GM12865 (cell line): Measurements from ENCODE around the gene VAC14.

Source experiments
- DNase-seq: peaks from one replicate; pipeline ENCODE4 v3.0.0; 2010; ENCODE audit warnings: low read depth
- H3K4me3 ChIP-seq: 2 replicates; pipeline ENCODE4 v1.5.1; 2011; ENCODE audit warnings: mild to moderate bottlenecking, low read depth, low read length, control low read depth
- TF ChIP-seq, protein P1 (sequence below): IDR thresholded peaks from 2 replicates; pipeline ENCODE4 v1.5.1; 2011; ENCODE audit warnings: low read length, control low read depth, low read depth, inconsistent platforms; ENCODE audit not compliant: insufficient read depth; ENCODE audit errors: missing control alignments

VAC14 gene

DNA sequence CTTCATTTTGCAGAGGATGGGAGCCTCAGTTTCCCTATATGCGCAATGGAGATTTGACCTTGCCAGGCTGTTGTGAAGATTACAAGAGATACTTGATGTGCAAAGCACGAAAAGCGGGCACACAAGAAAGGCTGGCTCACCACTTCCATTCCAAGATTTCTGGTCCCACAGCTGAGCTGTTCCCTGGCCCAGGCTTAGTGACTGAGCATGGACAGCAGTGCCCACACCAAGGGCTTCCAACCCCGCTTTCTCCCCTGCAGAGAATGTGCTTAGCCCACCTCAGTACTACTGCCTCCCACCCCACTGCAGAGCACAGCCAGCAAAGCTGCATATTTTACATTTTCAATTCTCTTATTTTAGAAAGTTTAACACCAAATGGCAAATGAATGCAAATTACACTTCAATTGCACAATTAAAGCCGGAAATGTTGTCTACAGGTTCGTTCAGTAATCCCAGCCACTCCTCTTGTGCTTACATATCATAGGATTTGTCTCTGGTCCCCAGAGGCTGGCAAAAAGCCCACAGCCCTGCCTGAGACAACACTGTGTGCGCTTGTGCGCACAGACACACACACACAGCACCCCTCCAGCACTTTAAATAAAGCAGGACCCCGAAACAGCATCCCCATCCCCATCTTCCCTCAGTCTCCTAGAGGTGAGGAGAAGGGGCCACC lies 51.8 kb downstream of the VAC14 start:
- no peak overlapping the region for H3K4me3 ChIP-seq
- DNase-seq = no peak
- TF ChIP-seq, protein P1, sequence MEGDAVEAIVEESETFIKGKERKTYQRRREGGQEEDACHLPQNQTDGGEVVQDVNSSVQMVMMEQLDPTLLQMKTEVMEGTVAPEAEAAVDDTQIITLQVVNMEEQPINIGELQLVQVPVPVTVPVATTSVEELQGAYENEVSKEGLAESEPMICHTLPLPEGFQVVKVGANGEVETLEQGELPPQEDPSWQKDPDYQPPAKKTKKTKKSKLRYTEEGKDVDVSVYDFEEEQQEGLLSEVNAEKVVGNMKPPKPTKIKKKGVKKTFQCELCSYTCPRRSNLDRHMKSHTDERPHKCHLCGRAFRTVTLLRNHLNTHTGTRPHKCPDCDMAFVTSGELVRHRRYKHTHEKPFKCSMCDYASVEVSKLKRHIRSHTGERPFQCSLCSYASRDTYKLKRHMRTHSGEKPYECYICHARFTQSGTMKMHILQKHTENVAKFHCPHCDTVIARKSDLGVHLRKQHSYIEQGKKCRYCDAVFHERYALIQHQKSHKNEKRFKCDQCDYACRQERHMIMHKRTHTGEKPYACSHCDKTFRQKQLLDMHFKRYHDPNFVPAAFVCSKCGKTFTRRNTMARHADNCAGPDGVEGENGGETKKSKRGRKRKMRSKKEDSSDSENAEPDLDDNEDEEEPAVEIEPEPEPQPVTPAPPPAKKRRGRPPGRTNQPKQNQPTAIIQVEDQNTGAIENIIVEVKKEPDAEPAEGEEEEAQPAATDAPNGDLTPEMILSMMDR = no peak

DNA sequence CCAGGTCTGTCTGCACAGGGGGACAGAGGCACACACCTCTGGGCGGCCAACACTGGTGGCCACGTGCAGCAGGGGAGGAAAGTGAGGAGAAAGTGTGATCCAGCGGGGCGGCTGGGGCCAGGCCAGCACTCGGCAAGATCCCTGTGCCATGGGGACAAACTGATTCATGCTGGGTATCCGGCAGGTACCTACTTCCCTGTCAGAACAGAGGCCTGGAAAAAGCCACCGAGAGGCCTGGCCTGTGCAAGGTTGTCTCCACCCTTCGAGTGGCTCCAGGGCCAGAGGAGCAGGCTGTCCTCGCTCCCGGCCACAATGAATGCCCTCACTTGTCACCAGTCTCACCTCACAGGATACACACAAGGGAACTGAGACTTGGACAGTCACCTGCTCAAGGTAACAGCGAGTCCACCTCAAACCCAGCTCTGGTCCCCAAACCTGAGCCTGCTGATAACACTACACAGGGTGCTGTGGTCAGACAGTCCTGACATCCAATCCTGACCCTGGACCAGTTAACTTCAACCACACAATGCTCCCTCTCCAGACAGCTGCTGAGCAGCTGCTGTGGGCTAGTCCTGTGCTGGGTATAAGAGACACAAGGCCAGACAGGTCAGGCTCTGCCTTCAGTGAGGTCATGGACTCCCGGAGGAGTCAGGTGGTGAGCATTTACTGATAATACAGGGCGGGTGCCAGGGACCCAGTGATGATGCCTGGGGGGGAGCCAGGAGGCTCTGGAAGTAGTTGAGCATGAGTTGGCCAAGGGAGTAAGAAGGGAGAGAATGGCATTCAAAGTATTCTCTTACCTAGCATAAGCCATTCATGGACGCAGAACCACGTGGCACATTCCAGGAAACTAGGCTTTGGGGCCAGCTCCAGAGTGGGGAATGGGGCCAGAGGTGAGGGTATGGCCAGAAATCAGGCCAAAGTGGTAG lies 53.0 kb downstream of the VAC14 start:
- TF ChIP-seq, protein P1 = no peak
- H3K4me3 ChIP-seq = no peak overlapping the region
- DNase-seq = no peak

DNA sequence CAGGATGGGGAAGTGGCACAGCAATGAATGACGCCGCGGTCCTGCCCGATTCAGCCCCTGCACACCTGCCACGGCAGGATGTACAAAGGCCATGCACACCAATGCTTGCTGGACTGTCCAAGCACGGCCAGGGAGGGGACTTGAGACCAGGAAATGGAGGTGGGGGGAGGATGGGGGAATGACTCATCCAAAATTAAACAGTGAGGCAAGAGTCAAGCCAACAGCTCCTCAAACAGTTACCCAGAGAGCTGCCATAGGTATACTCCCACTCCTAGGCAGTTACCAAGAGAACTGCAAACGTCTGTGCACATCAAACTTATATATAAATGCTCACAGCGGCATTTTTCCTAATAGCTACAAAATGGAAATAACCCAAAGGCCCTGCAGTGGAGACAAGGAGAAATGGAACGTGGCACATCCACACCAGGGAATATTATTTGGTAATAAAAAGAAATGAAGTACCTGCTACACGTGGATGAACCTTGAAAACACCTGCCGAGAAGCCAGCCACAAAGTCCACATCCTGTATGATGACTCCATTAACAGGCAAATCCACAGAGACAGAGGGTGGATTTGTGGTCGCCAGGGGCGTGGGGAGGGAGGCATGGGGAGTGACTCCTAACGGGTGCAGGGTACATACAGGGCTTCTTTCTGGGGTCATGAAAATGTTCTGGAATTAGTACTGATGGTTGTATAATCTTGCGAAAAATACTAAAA lies 54.1 kb downstream of the VAC14 start:
- TF ChIP-seq, protein P1 = no peak
- no peak overlapping the region for H3K4me3 ChIP-seq
- peak; percentile 50 for DNase-seq

DNA sequence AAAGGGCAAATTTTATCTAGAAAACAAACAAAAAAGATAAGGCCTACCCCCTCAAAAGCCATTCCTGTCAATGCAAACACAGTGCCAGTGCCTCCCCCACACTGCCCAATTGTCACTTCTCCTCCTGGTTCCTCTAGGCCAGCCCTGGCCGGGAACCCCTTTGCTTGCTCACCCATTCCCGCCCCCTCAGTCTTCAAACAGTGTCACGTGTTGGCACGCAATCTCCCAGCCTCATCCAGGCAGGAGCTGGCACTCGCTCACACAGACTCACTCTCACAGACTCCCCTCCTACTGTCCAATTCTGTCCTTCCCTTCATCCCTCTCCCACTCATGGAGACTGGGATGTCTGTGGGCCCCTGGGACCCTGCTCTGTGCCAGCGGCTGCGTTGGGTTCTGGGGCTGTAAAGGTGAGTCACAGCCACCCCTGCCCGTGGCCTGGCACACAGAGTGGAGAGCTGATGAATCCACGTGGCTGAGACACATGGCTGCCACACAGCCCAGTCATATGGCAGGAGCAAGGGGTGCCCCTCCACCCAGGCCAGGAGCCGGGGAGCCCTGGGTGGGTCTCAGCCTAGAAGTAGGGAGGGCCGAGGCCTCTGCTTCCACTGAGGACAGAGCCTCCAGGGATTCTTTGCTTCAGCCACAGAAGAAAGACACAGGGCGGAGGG lies 54.8 kb downstream of the VAC14 start:
- no peak overlapping the region for H3K4me3 ChIP-seq
- TF ChIP-seq, protein P1 = no peak
- no peak for DNase-seq

DNA sequence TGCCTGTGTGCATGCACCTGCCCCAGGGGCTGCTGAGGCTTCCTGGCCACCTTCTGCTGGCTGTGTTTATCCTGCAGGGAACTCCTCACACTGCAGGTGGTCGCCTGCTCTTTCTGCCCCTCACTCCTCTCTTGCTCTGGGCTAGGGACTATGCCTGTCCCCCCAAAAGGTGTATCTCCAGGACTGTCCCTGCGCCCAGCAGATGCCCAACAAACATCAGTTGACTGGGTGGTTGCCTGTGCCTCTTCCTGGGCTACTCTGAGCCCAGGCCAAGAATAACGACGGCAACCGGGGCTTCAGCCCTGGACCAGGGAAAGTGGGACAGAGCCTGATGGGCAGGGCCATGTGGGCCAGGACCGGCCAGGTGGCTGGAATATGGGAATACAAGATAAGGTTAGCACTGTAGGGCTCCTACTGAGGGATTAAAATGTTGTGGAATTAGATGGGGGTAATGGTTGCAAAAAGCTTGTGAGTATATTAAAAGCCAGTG lies 55.4 kb downstream of the VAC14 start:
- no peak for DNase-seq
- H3K4me3 ChIP-seq = no peak overlapping the region
- TF ChIP-seq, protein P1 = no peak

DNA sequence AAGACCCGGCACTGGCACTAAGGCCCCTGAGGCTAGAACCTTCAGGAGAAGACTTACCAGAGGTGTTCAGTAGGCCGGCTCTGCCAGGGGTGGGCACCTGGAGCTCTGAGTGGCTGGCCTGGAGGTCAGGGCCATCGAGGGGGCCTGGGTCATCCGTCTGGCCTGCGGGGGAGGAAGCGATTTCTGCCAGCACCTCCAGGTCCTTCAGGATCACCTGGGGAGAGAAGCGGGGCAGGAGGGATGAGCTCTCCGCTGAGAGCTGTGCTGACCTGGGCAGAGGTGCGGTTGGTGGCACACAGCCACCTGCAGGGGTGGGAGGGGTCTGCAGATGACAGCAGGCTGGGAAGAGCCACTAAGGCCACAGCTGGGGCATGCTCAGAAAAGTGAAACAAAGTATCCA lies 56.6 kb downstream of the VAC14 start:
- TF ChIP-seq, protein P1 = no peak
- no peak overlapping the region for H3K4me3 ChIP-seq
- DNase-seq = no peak
